Parathyroid adenoma (tissue), 2 donors: ENCODE results near the gene VPS13D.
A peak's percentile ranks its signal among the peaks of the same experiment; 100 is the strongest.

Source experiments
- H2AFZ ChIP-seq: fragments of 300-600 bp; sonication (generic); one replicate; pipeline ENCODE4 v1.7.0; 2017; ENCODE audit warnings: antibody characterized with exemption, mild to moderate bottlenecking
- H3K27ac ChIP-seq: fragments of 300-600 bp; sonication (generic); one replicate; pipeline ENCODE4 v1.7.0; 2017
- H3K27me3 ChIP-seq: fragments of 300-600 bp; sonication (generic); one replicate; pipeline ENCODE4 v1.7.0; 2017; ENCODE audit warnings: low read length; ENCODE audit not compliant: control insufficient read depth, insufficient read depth
- H3K36me3 ChIP-seq: fragments of 300-600 bp; sonication (generic); one replicate; pipeline ENCODE4 v1.7.0; 2017; ENCODE audit warnings: low read length; ENCODE audit not compliant: control insufficient read depth, insufficient read depth
- H3K4me1 ChIP-seq: fragments of 300-600 bp; sonication (generic); one replicate; pipeline ENCODE4 v1.7.0; 2017; ENCODE audit warnings: control low read depth
- H3K4me2 ChIP-seq: fragments of 300-600 bp; sonication (generic); one replicate; pipeline ENCODE4 v1.7.0; 2017; ENCODE audit warnings: low read length
- H3K4me3 ChIP-seq: fragments of 300-600 bp; sonication (generic); one replicate; pipeline ENCODE4 v1.7.0; 2017; ENCODE audit warnings: low read depth, low read length
- H3K79me2 ChIP-seq: fragments of 300-600 bp; sonication (generic); one replicate; pipeline ENCODE4 v1.7.0; 2017; ENCODE audit warnings: control low read depth
- H3K9ac ChIP-seq: fragments of 300-600 bp; sonication (generic); one replicate; pipeline ENCODE4 v1.7.0; 2017; ENCODE audit warnings: mild to moderate bottlenecking
- H3K9me3 ChIP-seq: fragments of 300-600 bp; sonication (generic); one replicate; pipeline ENCODE4 v1.7.0; 2017; ENCODE audit warnings: low read length; ENCODE audit not compliant: control insufficient read depth
- TF ChIP-seq, protein P1 (sequence below): fragments of 300-600 bp; sonication (generic); IDR thresholded peaks from one replicate; pipeline ENCODE4 v1.7.0; 2017; ENCODE audit warnings: antibody characterized with exemption, mild to moderate bottlenecking
- donor health status: primary hyperparathyroidism.

The VPS13D gene

GRCh38 chr1:12511128-12511484 is 281.3 kb downstream of the VPS13D start:
- H3K27me3 ChIP-seq: no peaks in the 10 kb centered on the region
- TF ChIP-seq, protein P1, sequence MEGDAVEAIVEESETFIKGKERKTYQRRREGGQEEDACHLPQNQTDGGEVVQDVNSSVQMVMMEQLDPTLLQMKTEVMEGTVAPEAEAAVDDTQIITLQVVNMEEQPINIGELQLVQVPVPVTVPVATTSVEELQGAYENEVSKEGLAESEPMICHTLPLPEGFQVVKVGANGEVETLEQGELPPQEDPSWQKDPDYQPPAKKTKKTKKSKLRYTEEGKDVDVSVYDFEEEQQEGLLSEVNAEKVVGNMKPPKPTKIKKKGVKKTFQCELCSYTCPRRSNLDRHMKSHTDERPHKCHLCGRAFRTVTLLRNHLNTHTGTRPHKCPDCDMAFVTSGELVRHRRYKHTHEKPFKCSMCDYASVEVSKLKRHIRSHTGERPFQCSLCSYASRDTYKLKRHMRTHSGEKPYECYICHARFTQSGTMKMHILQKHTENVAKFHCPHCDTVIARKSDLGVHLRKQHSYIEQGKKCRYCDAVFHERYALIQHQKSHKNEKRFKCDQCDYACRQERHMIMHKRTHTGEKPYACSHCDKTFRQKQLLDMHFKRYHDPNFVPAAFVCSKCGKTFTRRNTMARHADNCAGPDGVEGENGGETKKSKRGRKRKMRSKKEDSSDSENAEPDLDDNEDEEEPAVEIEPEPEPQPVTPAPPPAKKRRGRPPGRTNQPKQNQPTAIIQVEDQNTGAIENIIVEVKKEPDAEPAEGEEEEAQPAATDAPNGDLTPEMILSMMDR: no peak
- peak overlapping the region; percentile 68 for H3K27ac ChIP-seq
- no peak overlapping the region for H3K4me2 ChIP-seq
- no peak overlapping the region for H3K9ac ChIP-seq
- peak overlapping the region; percentile 38 for H2AFZ ChIP-seq
- H3K79me2 ChIP-seq: no peaks in the 10 kb centered on the region
- H3K4me1 ChIP-seq: peaks cover 5% of the 10 kb centered on the region
- H3K4me3 ChIP-seq: no peak overlapping the region
- H3K9me3 ChIP-seq: no peaks in the 10 kb centered on the region
- H3K36me3 ChIP-seq: no peaks in the 10 kb centered on the region

- Histone ChIP-seq H3K36me3 (no peaks in the 10 kb centered on the region), H3K4me3 (no peak overlapping the region), H3K9ac (no peak overlapping the region)
Observed at GRCh38 chr1:12511516-12512468, 282.0 kb downstream of the VPS13D start.

GRCh38 chr1:12513181-12513580 is 283.4 kb downstream of the VPS13D start:
- H3K4me3 ChIP-seq: no peak overlapping the region
- no peak overlapping the region for H3K9ac ChIP-seq
- no peak overlapping the region for H2AFZ ChIP-seq
- H3K79me2 ChIP-seq: no peaks in the 10 kb centered on the region
- H3K27me3 ChIP-seq: no peaks in the 10 kb centered on the region
- H3K4me1 ChIP-seq: peaks cover 5% of the 10 kb centered on the region
- H3K27ac ChIP-seq: no peak overlapping the region
- H3K36me3 ChIP-seq: no peaks in the 10 kb centered on the region
- TF ChIP-seq, protein P1: no peak
- H3K9me3 ChIP-seq: no peaks in the 10 kb centered on the region
- no peak overlapping the region for H3K4me2 ChIP-seq

More at GRCh38 chr1:12511516-12512468, 282.0 kb downstream of the VPS13D start:
- TF ChIP-seq, protein P1: no peak
- Histone ChIP-seq H2AFZ (no peak overlapping the region), H3K4me2 (no peak overlapping the region), H3K9me3 (no peaks in the 10 kb centered on the region), H3K27me3 (no peaks in the 10 kb centered on the region), H3K4me1 (peaks cover 5% of the 10 kb centered on the region), H3K79me2 (no peaks in the 10 kb centered on the region), H3K27ac (peak overlapping the region; percentile 68)

DNA sequence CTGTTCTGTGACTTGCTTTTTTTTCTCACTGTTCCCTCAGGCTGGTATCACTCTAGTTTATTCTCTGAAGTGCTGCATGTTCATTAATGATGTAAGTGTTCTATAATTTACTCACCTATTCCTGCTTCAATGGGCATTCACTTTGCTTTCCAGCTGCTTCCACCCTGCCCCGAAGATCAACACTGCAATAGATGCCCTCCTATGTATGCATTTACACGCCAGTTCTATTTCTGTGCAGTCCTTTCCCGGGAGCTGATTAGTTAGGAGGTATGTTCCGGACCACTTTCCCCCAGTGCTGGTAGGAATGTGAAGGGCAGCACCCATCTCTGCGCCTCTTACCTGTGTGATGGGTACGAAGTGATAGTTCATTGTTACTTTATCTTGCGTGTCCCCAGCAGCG is 284.8 kb downstream of the VPS13D start:
- Histone ChIP-seq H3K9me3 (no peaks in the 10 kb centered on the region), H3K9ac (no peak overlapping the region), H3K27me3 (no peaks in the 10 kb centered on the region), H3K4me2 (no peak overlapping the region), H3K4me3 (no peak overlapping the region), H3K4me1 (peaks cover 5% of the 10 kb centered on the region), H2AFZ (no peak overlapping the region), H3K27ac (no peak overlapping the region), H3K79me2 (no peaks in the 10 kb centered on the region), H3K36me3 (no peaks in the 10 kb centered on the region)
- TF ChIP-seq, protein P1: no peak
